Ishikawa (cell line): ENCODE data around the gene ANO6.
A peak's percentile ranks its signal among the peaks of the same experiment; 100 is the strongest.

Experiments used
- CEBPB ChIP-seq: IDR thresholded peaks from 2 replicates; pipeline ENCODE4 v1.6.1; 2012
- CREB1 ChIP-seq: IDR thresholded peaks from 2 replicates; pipeline ENCODE4 v1.6.1; 2012; ENCODE audit warnings: low read depth
- EGR1 ChIP-seq: IDR thresholded peaks from 2 replicates; pipeline ENCODE4 v1.6.1; 2012
- EP300 ChIP-seq: IDR thresholded peaks from 2 replicates; pipeline ENCODE4 v1.6.1; 2012; ENCODE audit warnings: borderline replicate concordance
- FOXM1 ChIP-seq: IDR thresholded peaks from 2 replicates; pipeline ENCODE4 v1.6.1; 2012; ENCODE audit warnings: low read depth, borderline replicate concordance
- NFIC ChIP-seq: IDR thresholded peaks from 2 replicates; pipeline ENCODE4 v1.6.1; 2012
- RAD21 ChIP-seq: IDR thresholded peaks from 2 replicates; pipeline ENCODE4 v1.6.1; 2012; ENCODE audit warnings: low read depth
- TAF1 ChIP-seq: IDR thresholded peaks from 2 replicates; pipeline ENCODE4 v1.6.1; 2012; ENCODE audit warnings: low read depth, mild to moderate bottlenecking
- TCF12 ChIP-seq: IDR thresholded peaks from 2 replicates; pipeline ENCODE4 v1.6.1; 2012; ENCODE audit warnings: low read depth
- TEAD4 ChIP-seq: IDR thresholded peaks from 2 replicates; pipeline ENCODE4 v1.6.1; 2012
- YY1 ChIP-seq: IDR thresholded peaks from 2 replicates; pipeline ENCODE4 v1.6.1; 2012; ENCODE audit warnings: low read depth
- ZBTB7A ChIP-seq: IDR thresholded peaks from 2 replicates; pipeline ENCODE4 v1.6.1; 2012; ENCODE audit warnings: low read depth
- TF ChIP-seq, protein P1 (sequence below): IDR thresholded peaks from 2 replicates; pipeline ENCODE4 v1.6.1; 2012
- TF ChIP-seq, protein P2 (sequence below): IDR thresholded peaks from 2 replicates; pipeline ENCODE4 v1.6.1; 2012
- TF ChIP-seq, protein P3 (sequence below): IDR thresholded peaks from 2 replicates; pipeline ENCODE4 v1.6.1; 2012; ENCODE audit warnings: low read depth, mild to moderate bottlenecking

The ANO6 gene

DNA sequence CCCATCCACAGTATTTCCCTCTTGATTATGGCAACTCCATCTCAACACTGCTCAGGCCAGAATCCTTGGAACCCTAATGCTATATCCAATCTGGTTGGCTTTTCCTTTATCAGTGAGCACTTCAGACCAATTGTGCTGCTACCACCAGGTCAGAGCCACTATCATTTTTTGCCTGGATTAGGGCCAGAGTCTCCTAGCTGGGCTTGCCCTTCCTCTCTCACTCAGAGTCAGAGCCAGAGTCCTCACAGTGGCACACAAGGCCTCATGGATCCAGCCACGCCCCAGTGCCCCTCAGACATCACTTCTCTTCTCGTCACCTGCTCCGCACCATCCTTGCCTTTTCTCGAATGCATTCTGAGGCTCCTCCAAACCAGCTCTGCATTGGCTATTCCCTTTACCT is 211.1 kb downstream of the ANO6 start:
- TF ChIP-seq EGR1 = no peak
- no peak for TF ChIP-seq NFIC
- TF ChIP-seq, protein P1, sequence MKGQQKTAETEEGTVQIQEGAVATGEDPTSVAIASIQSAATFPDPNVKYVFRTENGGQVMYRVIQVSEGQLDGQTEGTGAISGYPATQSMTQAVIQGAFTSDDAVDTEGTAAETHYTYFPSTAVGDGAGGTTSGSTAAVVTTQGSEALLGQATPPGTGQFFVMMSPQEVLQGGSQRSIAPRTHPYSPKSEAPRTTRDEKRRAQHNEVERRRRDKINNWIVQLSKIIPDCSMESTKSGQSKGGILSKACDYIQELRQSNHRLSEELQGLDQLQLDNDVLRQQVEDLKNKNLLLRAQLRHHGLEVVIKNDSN = no peak
- TF ChIP-seq, protein P2, sequence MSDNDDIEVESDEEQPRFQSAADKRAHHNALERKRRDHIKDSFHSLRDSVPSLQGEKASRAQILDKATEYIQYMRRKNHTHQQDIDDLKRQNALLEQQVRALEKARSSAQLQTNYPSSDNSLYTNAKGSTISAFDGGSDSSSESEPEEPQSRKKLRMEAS = no peak
- no peak for TF ChIP-seq CEBPB
- TF ChIP-seq RAD21 = no peak

DNA sequence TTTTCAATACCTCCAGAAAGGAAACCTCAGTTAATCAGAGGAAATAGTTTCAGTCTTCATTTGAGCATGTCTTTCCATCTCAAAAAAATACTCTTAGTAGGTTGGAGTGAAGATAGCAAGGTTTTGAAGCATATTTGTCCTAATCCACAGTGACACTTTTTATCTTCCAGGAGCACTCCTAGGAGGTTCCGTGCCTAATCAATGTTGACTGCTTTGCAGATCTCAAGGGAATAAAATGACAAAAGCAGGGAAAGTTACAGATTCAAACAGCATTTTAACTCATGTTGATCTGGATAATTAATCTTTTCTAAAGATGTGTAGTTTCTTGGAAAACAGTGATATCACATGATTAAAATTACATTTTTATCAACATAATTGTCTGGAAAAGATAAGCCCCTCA is 213.9 kb downstream of the ANO6 start:
- TF ChIP-seq, protein P3, sequence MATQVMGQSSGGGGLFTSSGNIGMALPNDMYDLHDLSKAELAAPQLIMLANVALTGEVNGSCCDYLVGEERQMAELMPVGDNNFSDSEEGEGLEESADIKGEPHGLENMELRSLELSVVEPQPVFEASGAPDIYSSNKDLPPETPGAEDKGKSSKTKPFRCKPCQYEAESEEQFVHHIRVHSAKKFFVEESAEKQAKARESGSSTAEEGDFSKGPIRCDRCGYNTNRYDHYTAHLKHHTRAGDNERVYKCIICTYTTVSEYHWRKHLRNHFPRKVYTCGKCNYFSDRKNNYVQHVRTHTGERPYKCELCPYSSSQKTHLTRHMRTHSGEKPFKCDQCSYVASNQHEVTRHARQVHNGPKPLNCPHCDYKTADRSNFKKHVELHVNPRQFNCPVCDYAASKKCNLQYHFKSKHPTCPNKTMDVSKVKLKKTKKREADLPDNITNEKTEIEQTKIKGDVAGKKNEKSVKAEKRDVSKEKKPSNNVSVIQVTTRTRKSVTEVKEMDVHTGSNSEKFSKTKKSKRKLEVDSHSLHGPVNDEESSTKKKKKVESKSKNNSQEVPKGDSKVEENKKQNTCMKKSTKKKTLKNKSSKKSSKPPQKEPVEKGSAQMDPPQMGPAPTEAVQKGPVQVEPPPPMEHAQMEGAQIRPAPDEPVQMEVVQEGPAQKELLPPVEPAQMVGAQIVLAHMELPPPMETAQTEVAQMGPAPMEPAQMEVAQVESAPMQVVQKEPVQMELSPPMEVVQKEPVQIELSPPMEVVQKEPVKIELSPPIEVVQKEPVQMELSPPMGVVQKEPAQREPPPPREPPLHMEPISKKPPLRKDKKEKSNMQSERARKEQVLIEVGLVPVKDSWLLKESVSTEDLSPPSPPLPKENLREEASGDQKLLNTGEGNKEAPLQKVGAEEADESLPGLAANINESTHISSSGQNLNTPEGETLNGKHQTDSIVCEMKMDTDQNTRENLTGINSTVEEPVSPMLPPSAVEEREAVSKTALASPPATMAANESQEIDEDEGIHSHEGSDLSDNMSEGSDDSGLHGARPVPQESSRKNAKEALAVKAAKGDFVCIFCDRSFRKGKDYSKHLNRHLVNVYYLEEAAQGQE = no peak
- TF ChIP-seq CEBPB = no peak
- TF ChIP-seq NFIC = no peak
- TF ChIP-seq, protein P1 = no peak
- no peak for TF ChIP-seq EP300
- TF ChIP-seq YY1 = no peak
- TF ChIP-seq TEAD4 = no peak
- no peak for TF ChIP-seq RAD21
- TF ChIP-seq EGR1 = no peak
- TF ChIP-seq TAF1 = no peak
- TF ChIP-seq TCF12 = no peak
- no peak for TF ChIP-seq FOXM1
- no peak for TF ChIP-seq ZBTB7A
- no peak for TF ChIP-seq CREB1

DNA sequence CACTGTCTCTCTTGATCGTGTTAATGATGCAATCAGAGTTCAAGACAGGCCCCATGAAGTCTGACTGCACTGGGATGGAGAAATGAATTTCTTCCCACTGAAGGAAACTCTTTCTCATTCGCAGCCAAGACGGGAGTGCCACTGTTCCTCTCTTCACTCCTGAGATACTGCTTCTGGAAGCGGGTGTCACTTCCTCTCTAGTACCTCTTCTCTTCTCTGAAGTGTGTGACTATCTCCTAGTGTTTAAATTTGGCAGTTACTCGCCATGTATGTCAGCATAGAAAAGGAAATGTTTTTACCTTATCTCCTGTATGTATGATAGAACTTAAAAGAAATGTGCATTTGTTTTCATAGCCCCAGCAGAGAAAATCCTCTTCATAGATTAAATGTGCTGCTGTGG is 215.2 kb downstream of the ANO6 start:
- TF ChIP-seq CREB1 (no peak), RAD21 (no peak), EGR1 (no peak)

DNA sequence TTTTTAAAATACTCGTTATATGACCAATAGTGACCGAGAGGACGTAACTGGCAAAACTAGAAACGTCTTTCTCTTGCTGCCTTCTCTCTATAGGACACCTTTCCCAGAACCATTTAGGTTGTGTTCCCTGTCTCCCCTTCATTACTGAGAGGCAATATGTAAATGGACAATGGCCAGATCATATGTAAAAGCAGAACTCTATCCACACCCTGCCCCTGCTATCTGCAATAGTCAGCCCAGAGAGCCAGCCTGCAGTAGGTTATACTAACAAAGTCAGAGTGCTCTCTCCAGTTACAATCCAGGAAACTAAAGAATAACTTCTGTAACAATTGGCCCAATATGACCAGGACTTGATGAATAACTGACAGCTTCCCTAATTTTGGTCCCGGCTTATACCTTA is 216.8 kb downstream of the ANO6 start:
- TF ChIP-seq EGR1 (no peak), ZBTB7A (no peak), NFIC (no peak), RAD21 (no peak), FOXM1 (no peak), TCF12 (no peak), YY1 (no peak), CREB1 (no peak), EP300 (no peak), CEBPB (no peak), TEAD4 (no peak), TAF1 (no peak)
- TF ChIP-seq, protein P3 = no peak
- TF ChIP-seq, protein P1 = no peak
- TF ChIP-seq, protein P2 = no peak

DNA sequence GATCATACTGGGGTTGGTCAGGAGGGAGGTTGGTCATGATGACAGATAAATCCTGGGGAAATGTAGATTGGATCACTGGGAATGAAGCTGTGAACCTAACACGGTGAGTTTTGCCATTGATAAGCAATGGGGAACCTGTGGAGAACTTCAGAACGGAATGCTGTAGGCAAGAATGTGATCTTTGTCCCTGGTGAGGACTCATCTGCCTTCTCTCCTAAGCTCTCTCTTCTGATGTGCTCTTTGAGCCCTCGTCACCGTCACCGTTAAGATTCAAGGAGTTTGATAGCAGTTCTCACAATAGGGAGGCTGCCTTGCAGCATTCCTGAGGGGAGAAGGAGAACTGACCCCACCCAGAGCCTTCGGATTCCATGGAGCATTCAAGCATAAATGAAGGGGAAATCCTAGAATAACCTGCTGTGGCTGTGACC is 217.6 kb downstream of the ANO6 start:
- TF ChIP-seq, protein P3 = no peak
- peak; percentile 90 for TF ChIP-seq TCF12
- TF ChIP-seq EP300 = peak; percentile 89
- no peak for TF ChIP-seq TAF1
- TF ChIP-seq EGR1 = no peak
- TF ChIP-seq CEBPB = peak; percentile 68
- TF ChIP-seq, protein P2 = peak; percentile 66
- peak; percentile 34; the same call in 1 of the 2 replicates for TF ChIP-seq RAD21
- no peak for TF ChIP-seq CREB1
- no peak for TF ChIP-seq ZBTB7A
- peak; percentile 99 for TF ChIP-seq TEAD4
- peak; percentile 84; the same call in 1 of the 2 replicates for TF ChIP-seq FOXM1
- TF ChIP-seq, protein P1 = 0 out of 2 replicates have a peak, but pooled peaks have one; percentile 8
- TF ChIP-seq YY1 = peak; percentile 72
- peak; percentile 65 for TF ChIP-seq NFIC
